Measurements from ENCODE around the gene DYSF. TPM values are rescaled to one million over a fixed set of nuclear protein-coding genes. Genes with fewer than 3 reads are reported as not detected.
"Not testable (repeated sequence)": the region's sequence is repeated elsewhere in the genome, so short reads cannot be mapped to it uniquely, and the experiment has no call there.

Gene DYSF
- total RNA-seq, 1 donor from 2014 or later = 4.2 TPM

GRCh38 chr2:71481111-71481510 is 27.8 kb downstream of the DYSF start:
- Mint-ChIP-seq H3K27me3 (no peaks in the 10 kb centered on the region), H3K36me3 (no peaks in the 10 kb centered on the region), H3K4me3 (no peak overlapping the region), H3K9me3 (no peaks in the 10 kb centered on the region), H3K27ac (no peak overlapping the region), H3K4me1 (ENCODE audit: unreplicated experiment) (no peaks in the 10 kb centered on the region)
- no peak for TF ChIP-seq CTCF (conservative IDR thresholded peaks at IDR 0.05)
- no peak for DNase-seq (ENCODE audit: extremely low spot score, unreplicated experiment)

- H3K27ac Mint-ChIP-seq = no peak overlapping the region
- no peaks in the 10 kb centered on the region for H3K36me3 Mint-ChIP-seq
- no peaks in the 10 kb centered on the region for H3K9me3 Mint-ChIP-seq
- no peak for DNase-seq (ENCODE audit: extremely low spot score, unreplicated experiment)
- no peak overlapping the region for H3K4me3 Mint-ChIP-seq
- H3K27me3 Mint-ChIP-seq = no peaks in the 10 kb centered on the region
- TF ChIP-seq CTCF (conservative IDR thresholded peaks at IDR 0.05) = no peak
- H3K4me1 Mint-ChIP-seq (ENCODE audit: unreplicated experiment) = no peaks in the 10 kb centered on the region
Measured at GRCh38 chr2:71482055-71482454, 28.7 kb downstream of the DYSF start.

- TF ChIP-seq CTCF (conservative IDR thresholded peaks at IDR 0.05) = no peak
- H3K36me3 Mint-ChIP-seq = no peaks in the 10 kb centered on the region
- no peaks in the 10 kb centered on the region for H3K9me3 Mint-ChIP-seq
- peaks cover 4% of the 10 kb centered on the region for H3K27me3 Mint-ChIP-seq
- no peak overlapping the region for H3K4me3 Mint-ChIP-seq
- H3K4me1 Mint-ChIP-seq (ENCODE audit: unreplicated experiment) = no peaks in the 10 kb centered on the region
- no peak overlapping the region for H3K27ac Mint-ChIP-seq
- no peak for DNase-seq (ENCODE audit: extremely low spot score, unreplicated experiment)
Measured at GRCh38 chr2:71483246-71483645, 29.9 kb downstream of the DYSF start.

GRCh38 chr2:71484354-71484753 is 31.0 kb downstream of the DYSF start:
- Mint-ChIP-seq H3K27ac (no peak overlapping the region), H3K36me3 (no peaks in the 10 kb centered on the region)

GRCh38 chr2:71486881-71487640 is 33.7 kb downstream of the DYSF start:
- Mint-ChIP-seq H3K27me3 (peaks cover 4% of the 10 kb centered on the region), H3K4me3 (no peak overlapping the region), H3K36me3 (no peaks in the 10 kb centered on the region), H3K4me1 (ENCODE audit: unreplicated experiment) (no peaks in the 10 kb centered on the region), H3K27ac (no peak overlapping the region), H3K9me3 (no peaks in the 10 kb centered on the region)
- no peak for TF ChIP-seq CTCF (conservative IDR thresholded peaks at IDR 0.05)
- DNase-seq (ENCODE audit: extremely low spot score, unreplicated experiment) = no peak

More at GRCh38 chr2:71484354-71484753, 31.0 kb downstream of the DYSF start:
- no peak overlapping the region for H3K4me3 Mint-ChIP-seq
- no peak for DNase-seq (ENCODE audit: extremely low spot score, unreplicated experiment)
- no peaks in the 10 kb centered on the region for H3K9me3 Mint-ChIP-seq
- peaks cover 4% of the 10 kb centered on the region for H3K27me3 Mint-ChIP-seq
- H3K4me1 Mint-ChIP-seq (ENCODE audit: unreplicated experiment) = no peaks in the 10 kb centered on the region
- no peak for TF ChIP-seq CTCF (conservative IDR thresholded peaks at IDR 0.05)

- H3K4me3 Mint-ChIP-seq; H3K27ac Mint-ChIP-seq; H3K9me3 Mint-ChIP-seq; DNase-seq (ENCODE audit: extremely low spot score, unreplicated experiment); H3K36me3 Mint-ChIP-seq; H3K27me3 Mint-ChIP-seq; H3K4me1 Mint-ChIP-seq (ENCODE audit: unreplicated experiment): not testable (repeated sequence)
Measured at GRCh38 chr2:71491551-71491950, 38.2 kb downstream of the DYSF start.

Measured in type B pancreatic cell (in vitro differentiated cells).